HepG2 (cell line): ENCODE data around the gene ARL14EP.

Experiments used
- CTCF ChIP-seq: sonication (generic); formaldehyde crosslinking; IDR thresholded peaks from 2 replicates; pipeline ENCODE4 v1.5.0; 2020; ENCODE audit warnings: mild to moderate bottlenecking, missing genetic modification reagents, moderate library complexity
- ELF1 ChIP-seq: sonication (generic); formaldehyde crosslinking; IDR thresholded peaks from 2 replicates; pipeline ENCODE4 v1.4.0; 2020; ENCODE audit warnings: missing genetic modification reagents
- POLR2A ChIP-seq, 2 experiments: IDR thresholded peaks; 2 replicates each; pipeline ENCODE4 v1.6.1; 2011; ENCODE audit warnings: low read depth in 2 of 2, low read length in 2 of 2, mild to moderate bottlenecking in 1 of 2, moderate library complexity in 1 of 2; ENCODE audit not compliant: insufficient read depth in 1 of 2
- RFX5 ChIP-seq: IDR thresholded peaks from 2 replicates; pipeline ENCODE4 v1.6.1; 2011; ENCODE audit warnings: low read depth, low read length, improper control_type of control experiment
- SIN3B ChIP-seq: fragments of 150-350 bp; IDR thresholded peaks from 2 replicates; pipeline ENCODE4 v1.6.1; 2014; ENCODE audit warnings: low read length
- SMC3 ChIP-seq: IDR thresholded peaks from 2 replicates; pipeline ENCODE4 v1.6.1; 2011; ENCODE audit warnings: low read length, improper control_type of control experiment
- TAF1 ChIP-seq: sonication (generic); formaldehyde crosslinking; IDR thresholded peaks from 2 replicates; pipeline ENCODE4 v1.4.0; 2020; ENCODE audit warnings: missing genetic modification reagents
- ZNF138 ChIP-seq: sonication (generic); formaldehyde crosslinking; IDR thresholded peaks from 2 replicates; pipeline ENCODE4 v1.5.0; 2020; ENCODE audit warnings: mild to moderate bottlenecking, low read depth, missing genetic modification reagents
- ZNF782 ChIP-seq: sonication (generic); formaldehyde crosslinking; IDR thresholded peaks from 2 replicates; pipeline ENCODE4 v1.4.0; 2020; ENCODE audit warnings: missing genetic modification reagents, mild to moderate bottlenecking, borderline replicate concordance

GRCh38 chr11:30329150-30329940, 6.4 kb downstream of the ARL14EP start:
- TF ChIP-seq POLR2A (IDR thresholded peaks at IDR 0.05; ENCODE audit: insufficient read depth in 1 of 2, low read depth in 2 of 2, low read length in 2 of 2) = no peak
- TF ChIP-seq RFX5 = no peak
- TF ChIP-seq SMC3 = no peak
- no peak for TF ChIP-seq TAF1
- TF ChIP-seq SIN3B = no peak
- TF ChIP-seq ZNF782 (CRISPR knock-in tag) = no peak
- no peak for TF ChIP-seq ELF1
- TF ChIP-seq ZNF138 (CRISPR knock-in tag) = no peak
- no peak for TF ChIP-seq CTCF (CRISPR knock-in tag)
